ENCODE measurements around the gene CST8.

Gene CST8

GRCh38 chr20:23520185-23520584 is 29.3 kb downstream of the CST8 start:
- no peak for DNase-seq

- DNase-seq: no peak
Measured at GRCh38 chr20:23524146-23524545, 33.2 kb downstream of the CST8 start.

GRCh38 chr20:23526850-23527249 is 35.9 kb downstream of the CST8 start:
- DNase-seq: no peak

- no peak for DNase-seq
Measured at GRCh38 chr20:23528867-23529431, 38.0 kb downstream of the CST8 start.

- DNase-seq: no peak
Measured at GRCh38 chr20:23530937-23531567, 40.1 kb downstream of the CST8 start.

- DNase-seq: no peak
Measured at GRCh38 chr20:23532533-23532932, 41.6 kb downstream of the CST8 start.

- DNase-seq: no peak
Measured at GRCh38 chr20:23533161-23533560, 42.2 kb downstream of the CST8 start.

- DNase-seq: peak in 10 of 58 donors; percentile 1 to 45 (median 13)
Measured at GRCh38 chr20:23534801-23535593, 44.1 kb downstream of the CST8 start.

- no peak for DNase-seq
Measured at GRCh38 chr20:23536328-23536974, 45.5 kb downstream of the CST8 start.

- no peak for DNase-seq
Measured at GRCh38 chr20:23537030-23537429, 46.1 kb downstream of the CST8 start.

- DNase-seq: no peak
Measured at GRCh38 chr20:23540624-23541023, 49.7 kb downstream of the CST8 start.

- DNase-seq: no peak
Measured at GRCh38 chr20:23541330-23541729, 50.4 kb downstream of the CST8 start.

- no peak for DNase-seq
Measured at GRCh38 chr20:23541776-23542175, 50.9 kb downstream of the CST8 start.

GRCh38 chr20:23542801-23543200 is 51.9 kb downstream of the CST8 start:
- no peak for DNase-seq

- DNase-seq: no peak
Measured at GRCh38 chr20:23544133-23544532, 53.2 kb downstream of the CST8 start.

All from anterior cingulate cortex (tissue), 58 donors.